DND-41 (cell line): ENCODE measurements around the gene CREBBP.

ENCODE experiments used
- ATAC-seq: fragments of 200-7000 bp; cut with Tn5 transposase; 3 replicates; pipeline ENCODE4 v1.9.1; 2021; ENCODE audit warnings: low read depth; ENCODE audit not compliant: insufficient read depth
- DNase-seq: peaks from one replicate; pipeline ENCODE4 v3.0.0-alpha.2; 2020
- H2AFZ ChIP-seq: 2 replicates; pipeline ENCODE4 v1.6.0; 2012; ENCODE audit warnings: low read depth, low read length
- H3K27ac ChIP-seq: 2 replicates; pipeline ENCODE4 v1.5.1; 2012; ENCODE audit warnings: low read length, inconsistent platforms
- H3K27me3 ChIP-seq: fragments of 200-600 bp; sonication (generic); 2 replicates; pipeline ENCODE4 v1.6.0; 2012; ENCODE audit warnings: low read length, mild to moderate bottlenecking, inconsistent platforms; ENCODE audit not compliant: insufficient read depth, poor library complexity
- H3K36me3 ChIP-seq: 2 replicates; pipeline ENCODE4 v1.5.1; 2012; ENCODE audit warnings: low read length, inconsistent platforms; ENCODE audit not compliant: insufficient read depth
- H3K4me1 ChIP-seq: 2 replicates; pipeline ENCODE4 v1.5.1; 2012; ENCODE audit warnings: mild to moderate bottlenecking, low read length; ENCODE audit not compliant: insufficient read depth
- H3K4me2 ChIP-seq: 2 replicates; pipeline ENCODE4 v1.6.0; 2012; ENCODE audit warnings: mild to moderate bottlenecking, moderate library complexity, low read length, inconsistent platforms; ENCODE audit not compliant: insufficient read depth
- H3K4me3 ChIP-seq, 2 experiments: fragments of 200-600 bp in 1 of 2; shearing (Covaris generic) in 1 of 2; 2 replicates each; pipeline ENCODE4 v1.5.1; 2012 to 2016; ENCODE audit warnings: inconsistent platforms in 2 of 2, low read length in 2 of 2, mild to moderate bottlenecking in 2 of 2, low read depth in 1 of 2, moderate library complexity in 1 of 2
- H3K79me2 ChIP-seq: 2 replicates; pipeline ENCODE4 v1.6.0; 2012; ENCODE audit warnings: low read length, inconsistent platforms; ENCODE audit not compliant: insufficient read depth
- H3K9ac ChIP-seq: 2 replicates; pipeline ENCODE4 v1.6.0; 2012; ENCODE audit warnings: low read depth, mild to moderate bottlenecking, inconsistent platforms, low read length, moderate library complexity
- H3K9me3 ChIP-seq: 2 replicates; pipeline ENCODE4 v1.5.1; 2012; ENCODE audit warnings: low read length, moderate library complexity, mild to moderate bottlenecking, inconsistent platforms; ENCODE audit not compliant: insufficient read depth, severe bottlenecking
- H4K20me1 ChIP-seq: 2 replicates; pipeline ENCODE4 v1.6.0; 2012; ENCODE audit warnings: low read length; ENCODE audit not compliant: insufficient read depth
- CTCF ChIP-seq: IDR thresholded peaks from 2 replicates; pipeline ENCODE4 v1.5.1; 2012; ENCODE audit warnings: borderline replicate concordance, low read length, moderate library complexity, mild to moderate bottlenecking; ENCODE audit not compliant: poor library complexity, severe bottlenecking; ENCODE audit errors: extremely low read depth
- EZH2 ChIP-seq: IDR thresholded peaks from 3 replicates; pipeline ENCODE4 v1.6.1; 2012; ENCODE audit warnings: borderline replicate concordance, low read depth, mild to moderate bottlenecking, moderate library complexity, low read length, inconsistent platforms; ENCODE audit not compliant: severe bottlenecking

The CREBBP gene

GRCh38 chr16:3769942-3770341 is 110.6 kb downstream of the CREBBP start:
- Histone ChIP-seq H3K36me3 (peaks cover 94% of the 10 kb centered on the region), H3K9me3 (no peaks in the 10 kb centered on the region), H3K4me2 (no peak overlapping the region), H3K9ac (no peak overlapping the region), H4K20me1 (peaks cover 11% of the 10 kb centered on the region; the same call in 1 of the 2 replicates), H3K27me3 (no peaks in the 10 kb centered on the region), H3K4me3 (no peak overlapping the region), H3K27ac (no peak overlapping the region), H2AFZ (no peak overlapping the region), H3K4me1 (no peaks in the 10 kb centered on the region), H3K79me2 (no peaks in the 10 kb centered on the region)
- TF ChIP-seq EZH2 (no peak), CTCF (no peak)
- DNase-seq (no peak), ATAC-seq (no peak)

GRCh38 chr16:3769013-3769412 is 111.5 kb downstream of the CREBBP start:
- H3K4me2 ChIP-seq = no peak overlapping the region
- H3K36me3 ChIP-seq = peaks cover 94% of the 10 kb centered on the region
- no peaks in the 10 kb centered on the region for H3K4me1 ChIP-seq
- no peak overlapping the region for H3K27ac ChIP-seq
- ATAC-seq = no peak
- TF ChIP-seq CTCF (no peak), EZH2 (no peak)
- H2AFZ ChIP-seq = no peak overlapping the region
- no peak overlapping the region for H3K4me3 ChIP-seq
- H4K20me1 ChIP-seq = peaks cover 8% of the 10 kb centered on the region; the same call in 1 of the 2 replicates
- no peaks in the 10 kb centered on the region for H3K9me3 ChIP-seq
- H3K9ac ChIP-seq = no peak overlapping the region
- DNase-seq = no peak
- H3K79me2 ChIP-seq = no peaks in the 10 kb centered on the region; the same call in 1 of the 2 replicates
- no peaks in the 10 kb centered on the region for H3K27me3 ChIP-seq

GRCh38 chr16:3767333-3767986 is 113.1 kb downstream of the CREBBP start:
- no peak overlapping the region for H3K27ac ChIP-seq
- no peak overlapping the region for H3K4me2 ChIP-seq
- H3K4me1 ChIP-seq = no peaks in the 10 kb centered on the region
- peaks cover 8% of the 10 kb centered on the region; the same call in 1 of the 2 replicates for H4K20me1 ChIP-seq
- no peaks in the 10 kb centered on the region for H3K9me3 ChIP-seq
- no peak overlapping the region for H3K9ac ChIP-seq
- DNase-seq (no peak), ATAC-seq (no peak)
- peaks cover 84% of the 10 kb centered on the region for H3K36me3 ChIP-seq
- H3K79me2 ChIP-seq = no peaks in the 10 kb centered on the region; the same call in 1 of the 2 replicates
- H3K4me3 ChIP-seq = no peak overlapping the region
- H2AFZ ChIP-seq = no peak overlapping the region
- TF ChIP-seq EZH2 (no peak), CTCF (no peak)
- H3K27me3 ChIP-seq = no peaks in the 10 kb centered on the region
